OCI-LY3 (cell line): ENCODE measurements around the gene MUSK.

Experiments
- EZH2phosphoT487 ChIP-seq: fragments of 200-600 bp; shearing (Covaris generic); IDR thresholded peaks from 2 replicates; pipeline ENCODE4 v1.6.1; 2018; ENCODE audit warnings: antibody characterized with exemption, mixed run types, low read depth
- TF ChIP-seq, protein P1 (sequence below): fragments of 200-600, 300-600 bp; sonication (generic); IDR thresholded peaks from 2 replicates; pipeline ENCODE4 v1.5.1; 2014; ENCODE audit warnings: antibody characterized with exemption, low read length, low read depth

DNA sequence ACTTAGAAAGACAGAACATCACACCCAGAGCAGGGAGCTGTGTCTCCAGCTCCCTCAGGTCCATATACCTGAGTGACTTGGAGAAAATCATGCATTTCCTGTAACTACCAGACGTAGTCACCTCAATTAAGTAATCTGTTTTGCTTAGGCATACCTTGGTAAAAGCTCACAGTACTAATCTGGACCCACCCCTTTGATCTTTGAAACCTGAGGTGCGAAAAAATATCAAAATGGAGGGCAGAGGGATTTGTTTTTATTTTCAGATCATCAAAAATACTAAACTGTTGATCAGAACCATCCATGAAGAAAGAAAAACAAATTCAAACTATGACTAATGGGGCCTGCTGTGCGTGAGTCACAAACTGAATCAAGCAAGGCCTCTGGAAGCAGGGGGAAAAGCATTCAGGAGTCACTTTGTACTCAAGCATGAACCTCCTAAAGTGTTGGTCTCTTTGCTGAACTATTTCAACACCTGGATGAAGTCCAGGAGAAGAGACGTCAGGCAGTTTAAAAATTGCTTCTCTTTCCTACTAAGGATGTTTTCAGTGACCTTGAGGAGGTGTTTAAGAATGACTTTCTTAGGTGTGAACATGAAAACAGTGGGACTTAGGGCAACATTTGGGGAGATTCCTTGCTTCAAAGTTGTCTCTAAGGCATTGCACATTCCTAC lies 76.3 kb downstream of the MUSK start:
- TF ChIP-seq, protein P1, sequence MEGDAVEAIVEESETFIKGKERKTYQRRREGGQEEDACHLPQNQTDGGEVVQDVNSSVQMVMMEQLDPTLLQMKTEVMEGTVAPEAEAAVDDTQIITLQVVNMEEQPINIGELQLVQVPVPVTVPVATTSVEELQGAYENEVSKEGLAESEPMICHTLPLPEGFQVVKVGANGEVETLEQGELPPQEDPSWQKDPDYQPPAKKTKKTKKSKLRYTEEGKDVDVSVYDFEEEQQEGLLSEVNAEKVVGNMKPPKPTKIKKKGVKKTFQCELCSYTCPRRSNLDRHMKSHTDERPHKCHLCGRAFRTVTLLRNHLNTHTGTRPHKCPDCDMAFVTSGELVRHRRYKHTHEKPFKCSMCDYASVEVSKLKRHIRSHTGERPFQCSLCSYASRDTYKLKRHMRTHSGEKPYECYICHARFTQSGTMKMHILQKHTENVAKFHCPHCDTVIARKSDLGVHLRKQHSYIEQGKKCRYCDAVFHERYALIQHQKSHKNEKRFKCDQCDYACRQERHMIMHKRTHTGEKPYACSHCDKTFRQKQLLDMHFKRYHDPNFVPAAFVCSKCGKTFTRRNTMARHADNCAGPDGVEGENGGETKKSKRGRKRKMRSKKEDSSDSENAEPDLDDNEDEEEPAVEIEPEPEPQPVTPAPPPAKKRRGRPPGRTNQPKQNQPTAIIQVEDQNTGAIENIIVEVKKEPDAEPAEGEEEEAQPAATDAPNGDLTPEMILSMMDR, result no peak
- TF ChIP-seq EZH2phosphoT487, result no peak
